ENCODE measurements around the gene TANC1. TPM values are rescaled to one million over a fixed set of nuclear protein-coding genes. Genes with fewer than 3 reads are reported as not detected.
A peak's percentile ranks its signal among the peaks of the same experiment; 100 is the strongest.

TANC1 gene
- total RNA-seq, 1 donor from 2014 or later: 18.5 TPM

GRCh38 chr2:159119652-159120257 is 151.3 kb downstream of the TANC1 start:
- TF ChIP-seq, protein P1, sequence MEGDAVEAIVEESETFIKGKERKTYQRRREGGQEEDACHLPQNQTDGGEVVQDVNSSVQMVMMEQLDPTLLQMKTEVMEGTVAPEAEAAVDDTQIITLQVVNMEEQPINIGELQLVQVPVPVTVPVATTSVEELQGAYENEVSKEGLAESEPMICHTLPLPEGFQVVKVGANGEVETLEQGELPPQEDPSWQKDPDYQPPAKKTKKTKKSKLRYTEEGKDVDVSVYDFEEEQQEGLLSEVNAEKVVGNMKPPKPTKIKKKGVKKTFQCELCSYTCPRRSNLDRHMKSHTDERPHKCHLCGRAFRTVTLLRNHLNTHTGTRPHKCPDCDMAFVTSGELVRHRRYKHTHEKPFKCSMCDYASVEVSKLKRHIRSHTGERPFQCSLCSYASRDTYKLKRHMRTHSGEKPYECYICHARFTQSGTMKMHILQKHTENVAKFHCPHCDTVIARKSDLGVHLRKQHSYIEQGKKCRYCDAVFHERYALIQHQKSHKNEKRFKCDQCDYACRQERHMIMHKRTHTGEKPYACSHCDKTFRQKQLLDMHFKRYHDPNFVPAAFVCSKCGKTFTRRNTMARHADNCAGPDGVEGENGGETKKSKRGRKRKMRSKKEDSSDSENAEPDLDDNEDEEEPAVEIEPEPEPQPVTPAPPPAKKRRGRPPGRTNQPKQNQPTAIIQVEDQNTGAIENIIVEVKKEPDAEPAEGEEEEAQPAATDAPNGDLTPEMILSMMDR (IDR thresholded peaks at IDR 0.05; ENCODE audit: insufficient read depth, low read length, poor library complexity, severe bottlenecking): no peak
- DNase-seq (ENCODE audit: low read depth): no peak
- Histone ChIP-seq H3K27me3 (ENCODE audit: control insufficient read depth, insufficient read depth, low read length) (no peaks in the 10 kb centered on the region), H3K36me3 (ENCODE audit: control insufficient read depth, insufficient read depth, low read length) (no peaks in the 10 kb centered on the region), H3K4me3 (ENCODE audit: low read depth, low read length) (no peak overlapping the region)

GRCh38 chr2:159123786-159124185 is 155.3 kb downstream of the TANC1 start:
- no peak for DNase-seq (ENCODE audit: low read depth)

GRCh38 chr2:159124441-159124911 is 156.0 kb downstream of the TANC1 start:
- peak; percentile 88 for DNase-seq (ENCODE audit: low read depth)
- H3K36me3 ChIP-seq (ENCODE audit: control insufficient read depth, insufficient read depth, low read length): no peaks in the 10 kb centered on the region
- TF ChIP-seq, protein P1 (IDR thresholded peaks at IDR 0.05; ENCODE audit: insufficient read depth, low read length, poor library complexity, severe bottlenecking): no peak
- no peak overlapping the region for H3K4me3 ChIP-seq (ENCODE audit: low read depth, low read length)
- H3K27me3 ChIP-seq (ENCODE audit: control insufficient read depth, insufficient read depth, low read length): no peaks in the 10 kb centered on the region

More at GRCh38 chr2:159123786-159124185, 155.3 kb downstream of the TANC1 start:
- H3K4me3 ChIP-seq (ENCODE audit: low read depth, low read length): no peak overlapping the region
- H3K27me3 ChIP-seq (ENCODE audit: control insufficient read depth, insufficient read depth, low read length): no peaks in the 10 kb centered on the region
- H3K36me3 ChIP-seq (ENCODE audit: control insufficient read depth, insufficient read depth, low read length): no peaks in the 10 kb centered on the region
- TF ChIP-seq, protein P1 (IDR thresholded peaks at IDR 0.05; ENCODE audit: insufficient read depth, low read length, poor library complexity, severe bottlenecking): no peak

- Histone ChIP-seq H3K4me3 (ENCODE audit: low read depth, low read length) (no peak overlapping the region), H3K36me3 (ENCODE audit: control insufficient read depth, insufficient read depth, low read length) (no peaks in the 10 kb centered on the region), H3K27me3 (ENCODE audit: control insufficient read depth, insufficient read depth, low read length) (no peaks in the 10 kb centered on the region)
- TF ChIP-seq, protein P1 (IDR thresholded peaks at IDR 0.05; ENCODE audit: insufficient read depth, low read length, poor library complexity, severe bottlenecking): no peak
- DNase-seq (ENCODE audit: low read depth): no peak
These were observed 156.6 kb downstream of the TANC1 start for GRCh38 chr2:159124931-159125467.

- Histone ChIP-seq H3K4me3 (ENCODE audit: low read depth, low read length) (no peak overlapping the region), H3K27me3 (ENCODE audit: control insufficient read depth, insufficient read depth, low read length) (no peaks in the 10 kb centered on the region), H3K36me3 (ENCODE audit: control insufficient read depth, insufficient read depth, low read length) (no peaks in the 10 kb centered on the region)
- TF ChIP-seq, protein P1 (IDR thresholded peaks at IDR 0.05; ENCODE audit: insufficient read depth, low read length, poor library complexity, severe bottlenecking): no peak
- no peak for DNase-seq (ENCODE audit: low read depth)
These were observed 157.4 kb downstream of the TANC1 start for GRCh38 chr2:159125858-159126257.
